ENCODE data around the gene HFE. TPM values are rescaled to one million over a fixed set of nuclear protein-coding genes. Genes with fewer than 3 reads are reported as not detected.

Gene HFE
- total and polyA plus RNA-seq, 2 of the 13 experiments (the other 11 are each of a cell fraction or from before 2014, with no cell fraction given), result 3.7 to 6.3 TPM

DNA sequence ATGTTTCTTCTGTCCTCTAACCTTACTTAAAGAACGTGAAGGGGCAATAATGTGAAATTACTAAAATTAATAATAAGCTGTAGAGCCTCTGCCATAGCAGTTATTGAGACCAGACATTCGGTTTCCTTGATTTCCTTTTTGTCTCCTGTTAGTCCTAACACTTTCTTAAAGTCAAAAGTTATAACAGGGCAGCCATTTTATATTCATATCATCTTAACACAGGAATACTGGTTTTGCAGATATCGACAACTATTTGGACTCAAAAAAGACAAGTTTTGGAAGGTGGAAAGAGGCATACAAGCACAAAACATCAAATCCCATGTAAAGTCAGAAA lies 33.5 kb downstream of the HFE start (continued):
- TF ChIP-seq, protein P1, sequence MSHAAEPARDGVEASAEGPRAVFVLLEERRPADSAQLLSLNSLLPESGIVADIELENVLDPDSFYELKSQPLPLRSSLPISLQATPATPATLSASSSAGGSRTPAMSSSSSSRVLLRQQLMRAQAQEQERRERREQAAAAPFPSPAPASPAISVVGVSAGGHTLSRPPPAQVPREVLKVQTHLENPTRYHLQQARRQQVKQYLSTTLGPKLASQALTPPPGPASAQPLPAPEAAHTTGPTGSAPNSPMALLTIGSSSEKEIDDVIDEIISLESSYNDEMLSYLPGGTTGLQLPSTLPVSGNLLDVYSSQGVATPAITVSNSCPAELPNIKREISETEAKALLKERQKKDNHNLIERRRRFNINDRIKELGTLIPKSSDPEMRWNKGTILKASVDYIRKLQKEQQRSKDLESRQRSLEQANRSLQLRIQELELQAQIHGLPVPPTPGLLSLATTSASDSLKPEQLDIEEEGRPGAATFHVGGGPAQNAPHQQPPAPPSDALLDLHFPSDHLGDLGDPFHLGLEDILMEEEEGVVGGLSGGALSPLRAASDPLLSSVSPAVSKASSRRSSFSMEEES (CRISPR knock-in tag; IDR thresholded peaks at IDR 0.05), result no peak
- TF ChIP-seq ZFYVE20 (CRISPR knock-in tag; IDR thresholded peaks at IDR 0.05; ENCODE audit: borderline replicate concordance, low read depth) (no peak), SMYD3 (CRISPR knock-in tag; IDR thresholded peaks at IDR 0.05) (no peak), SCMH1 (CRISPR knock-in tag; IDR thresholded peaks at IDR 0.05; ENCODE audit: borderline replicate concordance) (no peak), JDP2 (CRISPR knock-in tag; IDR thresholded peaks at IDR 0.05; ENCODE audit: borderline replicate concordance) (no peak), TCF7 (IDR thresholded peaks at IDR 0.05; ENCODE audit: low read depth) (no peak)
- TF ChIP-seq, protein P2, sequence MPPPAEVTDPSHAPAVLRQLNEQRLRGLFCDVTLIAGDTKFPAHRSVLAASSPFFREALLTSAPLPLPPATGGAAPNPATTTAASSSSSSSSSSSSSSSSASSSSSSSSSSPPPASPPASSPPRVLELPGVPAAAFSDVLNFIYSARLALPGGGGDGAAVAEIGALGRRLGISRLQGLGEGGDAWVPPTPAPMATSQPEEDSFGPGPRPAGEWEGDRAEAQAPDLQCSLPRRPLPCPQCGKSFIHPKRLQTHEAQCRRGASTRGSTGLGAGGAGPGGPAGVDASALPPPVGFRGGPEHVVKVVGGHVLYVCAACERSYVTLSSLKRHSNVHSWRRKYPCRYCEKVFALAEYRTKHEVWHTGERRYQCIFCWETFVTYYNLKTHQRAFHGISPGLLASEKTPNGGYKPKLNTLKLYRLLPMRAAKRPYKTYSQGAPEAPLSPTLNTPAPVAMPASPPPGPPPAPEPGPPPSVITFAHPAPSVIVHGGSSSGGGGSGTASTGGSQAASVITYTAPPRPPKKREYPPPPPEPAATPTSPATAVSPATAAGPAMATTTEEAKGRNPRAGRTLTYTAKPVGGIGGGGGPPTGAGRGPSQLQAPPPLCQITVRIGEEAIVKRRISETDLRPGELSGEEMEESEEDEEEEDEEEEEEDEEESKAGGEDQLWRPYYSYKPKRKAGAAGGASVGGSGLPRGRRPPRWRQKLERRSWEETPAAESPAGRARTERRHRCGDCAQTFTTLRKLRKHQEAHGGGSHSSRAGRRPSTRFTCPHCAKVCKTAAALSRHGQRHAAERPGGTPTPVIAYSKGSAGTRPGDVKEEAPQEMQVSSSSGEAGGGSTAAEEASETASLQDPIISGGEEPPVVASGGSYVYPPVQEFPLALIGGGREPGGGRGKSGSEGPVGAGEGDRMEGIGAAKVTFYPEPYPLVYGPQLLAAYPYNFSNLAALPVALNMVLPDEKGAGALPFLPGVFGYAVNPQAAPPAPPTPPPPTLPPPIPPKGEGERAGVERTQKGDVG (CRISPR knock-in tag; IDR thresholded peaks at IDR 0.05; ENCODE audit: borderline replicate concordance), result no peak
- TF ChIP-seq, protein P3, sequence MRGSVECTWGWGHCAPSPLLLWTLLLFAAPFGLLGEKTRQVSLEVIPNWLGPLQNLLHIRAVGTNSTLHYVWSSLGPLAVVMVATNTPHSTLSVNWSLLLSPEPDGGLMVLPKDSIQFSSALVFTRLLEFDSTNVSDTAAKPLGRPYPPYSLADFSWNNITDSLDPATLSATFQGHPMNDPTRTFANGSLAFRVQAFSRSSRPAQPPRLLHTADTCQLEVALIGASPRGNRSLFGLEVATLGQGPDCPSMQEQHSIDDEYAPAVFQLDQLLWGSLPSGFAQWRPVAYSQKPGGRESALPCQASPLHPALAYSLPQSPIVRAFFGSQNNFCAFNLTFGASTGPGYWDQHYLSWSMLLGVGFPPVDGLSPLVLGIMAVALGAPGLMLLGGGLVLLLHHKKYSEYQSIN (CRISPR knock-in tag; IDR thresholded peaks at IDR 0.05; ENCODE audit: borderline replicate concordance), result no peak
- TF ChIP-seq, protein P4, sequence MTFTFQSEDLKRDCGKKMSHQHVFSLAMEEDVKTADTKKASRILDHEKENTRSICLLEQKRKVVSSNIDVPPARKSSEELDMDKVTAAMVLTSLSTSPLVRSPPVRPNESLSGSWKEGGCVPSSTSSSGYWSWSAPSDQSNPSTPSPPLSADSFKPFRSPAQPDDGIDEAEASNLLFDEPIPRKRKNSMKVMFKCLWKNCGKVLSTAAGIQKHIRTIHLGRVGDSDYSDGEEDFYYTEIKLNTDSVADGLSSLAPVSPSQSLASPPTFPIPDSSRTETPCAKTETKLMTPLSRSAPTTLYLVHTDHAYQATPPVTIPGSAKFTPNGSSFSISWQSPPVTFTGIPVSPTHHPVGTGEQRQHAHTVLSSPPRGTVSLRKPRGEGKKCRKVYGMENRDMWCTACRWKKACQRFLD (CRISPR knock-in tag; IDR thresholded peaks at IDR 0.05; ENCODE audit: borderline replicate concordance), result no peak
- TF ChIP-seq, protein P5, sequence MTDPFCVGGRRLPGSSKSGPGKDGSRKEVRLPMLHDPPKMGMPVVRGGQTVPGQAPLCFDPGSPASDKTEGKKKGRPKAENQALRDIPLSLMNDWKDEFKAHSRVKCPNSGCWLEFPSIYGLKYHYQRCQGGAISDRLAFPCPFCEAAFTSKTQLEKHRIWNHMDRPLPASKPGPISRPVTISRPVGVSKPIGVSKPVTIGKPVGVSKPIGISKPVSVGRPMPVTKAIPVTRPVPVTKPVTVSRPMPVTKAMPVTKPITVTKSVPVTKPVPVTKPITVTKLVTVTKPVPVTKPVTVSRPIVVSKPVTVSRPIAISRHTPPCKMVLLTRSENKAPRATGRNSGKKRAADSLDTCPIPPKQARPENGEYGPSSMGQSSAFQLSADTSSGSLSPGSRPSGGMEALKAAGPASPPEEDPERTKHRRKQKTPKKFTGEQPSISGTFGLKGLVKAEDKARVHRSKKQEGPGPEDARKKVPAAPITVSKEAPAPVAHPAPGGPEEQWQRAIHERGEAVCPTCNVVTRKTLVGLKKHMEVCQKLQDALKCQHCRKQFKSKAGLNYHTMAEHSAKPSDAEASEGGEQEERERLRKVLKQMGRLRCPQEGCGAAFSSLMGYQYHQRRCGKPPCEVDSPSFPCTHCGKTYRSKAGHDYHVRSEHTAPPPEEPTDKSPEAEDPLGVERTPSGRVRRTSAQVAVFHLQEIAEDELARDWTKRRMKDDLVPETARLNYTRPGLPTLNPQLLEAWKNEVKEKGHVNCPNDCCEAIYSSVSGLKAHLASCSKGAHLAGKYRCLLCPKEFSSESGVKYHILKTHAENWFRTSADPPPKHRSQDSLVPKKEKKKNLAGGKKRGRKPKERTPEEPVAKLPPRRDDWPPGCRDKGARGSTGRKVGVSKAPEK (CRISPR knock-in tag; IDR thresholded peaks at IDR 0.05; ENCODE audit: borderline replicate concordance), result no peak
